Neural cell (in vitro differentiated cells): ENCODE data around the gene ZNF311. TPM values are rescaled to one million over a fixed set of nuclear protein-coding genes. Genes with fewer than 3 reads are reported as not detected.

Experiments
- H2AFZ ChIP-seq: fragments of 200-600, 300-800 bp; sonication (generic), shearing (Covaris generic); 2 replicates; pipeline ENCODE4 v1.6.0; 2014; ENCODE audit warnings: low read depth, mild to moderate bottlenecking, antibody characterized with exemption, low read length, moderate library complexity
- H3F3A ChIP-seq: fragments of 200-600 bp; shearing (Covaris generic); 2 replicates; pipeline ENCODE4 v1.6.1; 2016; ENCODE audit warnings: mild to moderate bottlenecking, moderate library complexity, mixed read lengths, antibody characterized with exemption, low read length; ENCODE audit not compliant: insufficient read depth, poor library complexity, severe bottlenecking
- H3K27ac ChIP-seq: fragments of 200-600, 300-800 bp; sonication (generic), shearing (Covaris generic); 2 replicates; pipeline ENCODE4 v1.5.1; 2014; ENCODE audit warnings: mild to moderate bottlenecking, low read length, moderate library complexity
- H3K27me3 ChIP-seq: fragments of 300-800, 200-600 bp; sonication (generic), shearing (Covaris generic); 2 replicates; pipeline ENCODE4 v1.6.0; 2014; ENCODE audit warnings: mild to moderate bottlenecking, low read depth, low read length, moderate library complexity; ENCODE audit not compliant: insufficient read depth
- H3K36me3 ChIP-seq: fragments of 300-800, 200-600 bp; sonication (generic), shearing (Covaris generic); 2 replicates; pipeline ENCODE4 v1.5.1; 2014; ENCODE audit warnings: mild to moderate bottlenecking, antibody characterized with exemption, low read length, moderate library complexity; ENCODE audit not compliant: insufficient read depth
- H3K4me2 ChIP-seq: fragments of 300-800, 200-600 bp; sonication (generic), shearing (Covaris generic); 2 replicates; pipeline ENCODE4 v1.6.0; 2014; ENCODE audit warnings: mild to moderate bottlenecking, low read length
- H3K4me3 ChIP-seq: fragments of 300-800, 200-600 bp; sonication (generic), shearing (Covaris generic); 2 replicates; pipeline ENCODE4 v1.5.1; 2014; ENCODE audit warnings: mild to moderate bottlenecking, low read length, moderate library complexity
- H3K79me2 ChIP-seq: fragments of 200-600 bp; shearing (Covaris generic); replicated peaks from 2 replicates; pipeline ENCODE4 v1.6.0; 2014; ENCODE audit warnings: mild to moderate bottlenecking, low read length, moderate library complexity; ENCODE audit not compliant: insufficient read depth
- H3K9ac ChIP-seq: fragments of 300-800, 200-600 bp; sonication (generic), shearing (Covaris generic); 2 replicates; pipeline ENCODE4 v1.6.1; 2016; ENCODE audit warnings: mild to moderate bottlenecking, low read length, mixed read lengths
- H3K9me2 ChIP-seq: fragments of 200-600 bp; shearing (Covaris generic); 2 replicates; pipeline ENCODE4 v1.6.1; 2016; ENCODE audit warnings: mild to moderate bottlenecking, low read length, mixed read lengths; ENCODE audit not compliant: insufficient read depth
- H3K9me3 ChIP-seq: fragments of 200-600, 300-800 bp; sonication (generic), shearing (Covaris generic); 2 replicates; pipeline ENCODE4 v1.6.1; 2016; ENCODE audit warnings: mild to moderate bottlenecking, mixed run types, low read length, moderate library complexity, mixed read lengths
- H4K20me1 ChIP-seq: fragments of 200-600 bp; shearing (Covaris generic); 2 replicates; pipeline ENCODE4 v1.6.1; 2016; ENCODE audit warnings: mild to moderate bottlenecking, mixed run types; ENCODE audit not compliant: insufficient read depth
- EP300 ChIP-seq: fragments of 450-650 bp; conservative IDR thresholded peaks from 2 replicates; pipeline ENCODE4 v1.6.1; 2014; ENCODE audit warnings: antibody characterized with exemption, mild to moderate bottlenecking, moderate library complexity; ENCODE audit not compliant: poor library complexity, severe bottlenecking
- EZH2 ChIP-seq: fragments of 200-600, 300-800 bp; shearing (Covaris generic), sonication (generic); IDR thresholded peaks from 2 replicates; pipeline ENCODE4 v1.6.1; 2014; ENCODE audit warnings: antibody characterized with exemption, low read length, borderline replicate concordance, mild to moderate bottlenecking; ENCODE audit not compliant: insufficient read depth, poor library complexity, severe bottlenecking
- MXI1 ChIP-seq: fragments of 450-650 bp; conservative IDR thresholded peaks from 2 replicates; pipeline ENCODE4 v1.6.1; 2014; ENCODE audit warnings: antibody characterized with exemption, mild to moderate bottlenecking; ENCODE audit not compliant: poor library complexity, severe bottlenecking
- POLR2AphosphoS5 ChIP-seq: IDR thresholded peaks from 2 replicates; pipeline ENCODE4 v1.6.1; 2012
- RAD21 ChIP-seq: fragments of 450-650 bp; conservative IDR thresholded peaks from 2 replicates; pipeline ENCODE4 v1.6.1; 2014; ENCODE audit warnings: antibody characterized with exemption, mild to moderate bottlenecking, moderate library complexity
- SMC3 ChIP-seq: fragments of 450-650 bp; conservative IDR thresholded peaks from 2 replicates; pipeline ENCODE4 v1.6.1; 2014; ENCODE audit warnings: antibody characterized with exemption, mild to moderate bottlenecking, moderate library complexity; ENCODE audit not compliant: poor library complexity
- TAF1 ChIP-seq: IDR thresholded peaks from 2 replicates; pipeline ENCODE4 v1.6.1; 2012; ENCODE audit warnings: low read depth
- polyA plus RNA-seq: library from polyadenylated mRNA; depleted of rRNA; stranded (reverse); fragments of >200 nt; gene quantifications from 2 replicates; pipeline ENCODE4 v1.2.3, GENCODE V29; 2014
- TF ChIP-seq, protein P1 (sequence below): fragments of 450-650 bp; IDR thresholded peaks from 2 replicates; pipeline ENCODE4 v1.5.1; 2014; ENCODE audit warnings: antibody characterized with exemption, mild to moderate bottlenecking, moderate library complexity; ENCODE audit not compliant: poor library complexity, severe bottlenecking
- TF ChIP-seq, protein P2 (sequence below): IDR thresholded peaks from 2 replicates; pipeline ENCODE4 v1.6.1; 2012; ENCODE audit warnings: borderline replicate concordance

Gene ZNF311
- polyA plus RNA-seq, 1 donor from 2014 or later: 4.6 TPM

DNA sequence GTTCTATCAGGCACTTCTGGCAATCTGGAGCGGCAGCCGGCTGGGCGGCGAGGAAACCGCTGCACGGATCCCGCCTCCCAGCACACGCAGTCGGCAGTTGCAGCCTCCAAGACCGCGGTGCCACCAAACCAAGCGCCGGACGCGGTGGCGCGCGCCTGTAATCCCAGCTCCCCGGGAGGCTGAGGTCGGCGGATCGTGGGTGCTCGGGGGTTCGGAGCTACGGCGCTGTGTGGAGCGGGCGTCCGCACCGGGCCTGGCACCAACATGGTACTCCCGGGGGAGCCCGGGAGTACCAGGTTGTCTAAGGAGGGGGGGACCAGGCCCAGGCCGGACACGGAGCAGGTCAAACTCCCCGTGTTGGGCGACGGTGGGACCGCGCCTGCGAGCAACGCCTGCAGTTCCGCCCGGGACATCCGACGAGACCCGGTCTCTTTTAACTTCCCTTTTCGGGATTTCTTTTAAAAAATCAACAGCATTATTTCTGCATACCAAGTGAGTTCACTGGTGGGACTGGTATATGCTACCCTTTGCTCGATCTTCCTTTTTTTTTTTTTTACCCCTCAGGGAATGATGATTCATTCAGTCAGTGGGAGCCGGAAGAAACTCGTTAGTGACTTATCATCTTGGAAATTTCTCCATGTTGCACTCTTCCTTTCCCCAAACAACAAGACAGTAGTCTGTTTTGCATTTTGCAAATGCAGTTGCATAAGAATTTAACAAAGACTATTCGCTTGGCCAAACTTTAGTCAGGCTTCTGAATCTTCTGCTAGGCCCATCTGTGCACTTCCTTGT is 27.6 kb downstream of the ZNF311 start:
- Histone ChIP-seq H3F3A (no peaks in the 10 kb centered on the region), H3K27me3 (no peaks in the 10 kb centered on the region), H3K9me3 (no peaks in the 10 kb centered on the region), H3K9me2 (no peaks in the 10 kb centered on the region), H2AFZ (no peak overlapping the region), H3K4me3 (no peak overlapping the region), H3K79me2 (no peaks in the 10 kb centered on the region), H3K9ac (no peak overlapping the region), H3K36me3 (no peaks in the 10 kb centered on the region), H3K4me2 (no peak overlapping the region), H3K27ac (no peak overlapping the region), H4K20me1 (no peaks in the 10 kb centered on the region)
- TF ChIP-seq SMC3: no peak
- TF ChIP-seq MXI1: no peak
- TF ChIP-seq RAD21: no peak
- TF ChIP-seq, protein P1, sequence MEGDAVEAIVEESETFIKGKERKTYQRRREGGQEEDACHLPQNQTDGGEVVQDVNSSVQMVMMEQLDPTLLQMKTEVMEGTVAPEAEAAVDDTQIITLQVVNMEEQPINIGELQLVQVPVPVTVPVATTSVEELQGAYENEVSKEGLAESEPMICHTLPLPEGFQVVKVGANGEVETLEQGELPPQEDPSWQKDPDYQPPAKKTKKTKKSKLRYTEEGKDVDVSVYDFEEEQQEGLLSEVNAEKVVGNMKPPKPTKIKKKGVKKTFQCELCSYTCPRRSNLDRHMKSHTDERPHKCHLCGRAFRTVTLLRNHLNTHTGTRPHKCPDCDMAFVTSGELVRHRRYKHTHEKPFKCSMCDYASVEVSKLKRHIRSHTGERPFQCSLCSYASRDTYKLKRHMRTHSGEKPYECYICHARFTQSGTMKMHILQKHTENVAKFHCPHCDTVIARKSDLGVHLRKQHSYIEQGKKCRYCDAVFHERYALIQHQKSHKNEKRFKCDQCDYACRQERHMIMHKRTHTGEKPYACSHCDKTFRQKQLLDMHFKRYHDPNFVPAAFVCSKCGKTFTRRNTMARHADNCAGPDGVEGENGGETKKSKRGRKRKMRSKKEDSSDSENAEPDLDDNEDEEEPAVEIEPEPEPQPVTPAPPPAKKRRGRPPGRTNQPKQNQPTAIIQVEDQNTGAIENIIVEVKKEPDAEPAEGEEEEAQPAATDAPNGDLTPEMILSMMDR: no peak
- no peak for TF ChIP-seq TAF1
- TF ChIP-seq EZH2: no peak
- no peak for TF ChIP-seq EP300
- TF ChIP-seq, protein P2, sequence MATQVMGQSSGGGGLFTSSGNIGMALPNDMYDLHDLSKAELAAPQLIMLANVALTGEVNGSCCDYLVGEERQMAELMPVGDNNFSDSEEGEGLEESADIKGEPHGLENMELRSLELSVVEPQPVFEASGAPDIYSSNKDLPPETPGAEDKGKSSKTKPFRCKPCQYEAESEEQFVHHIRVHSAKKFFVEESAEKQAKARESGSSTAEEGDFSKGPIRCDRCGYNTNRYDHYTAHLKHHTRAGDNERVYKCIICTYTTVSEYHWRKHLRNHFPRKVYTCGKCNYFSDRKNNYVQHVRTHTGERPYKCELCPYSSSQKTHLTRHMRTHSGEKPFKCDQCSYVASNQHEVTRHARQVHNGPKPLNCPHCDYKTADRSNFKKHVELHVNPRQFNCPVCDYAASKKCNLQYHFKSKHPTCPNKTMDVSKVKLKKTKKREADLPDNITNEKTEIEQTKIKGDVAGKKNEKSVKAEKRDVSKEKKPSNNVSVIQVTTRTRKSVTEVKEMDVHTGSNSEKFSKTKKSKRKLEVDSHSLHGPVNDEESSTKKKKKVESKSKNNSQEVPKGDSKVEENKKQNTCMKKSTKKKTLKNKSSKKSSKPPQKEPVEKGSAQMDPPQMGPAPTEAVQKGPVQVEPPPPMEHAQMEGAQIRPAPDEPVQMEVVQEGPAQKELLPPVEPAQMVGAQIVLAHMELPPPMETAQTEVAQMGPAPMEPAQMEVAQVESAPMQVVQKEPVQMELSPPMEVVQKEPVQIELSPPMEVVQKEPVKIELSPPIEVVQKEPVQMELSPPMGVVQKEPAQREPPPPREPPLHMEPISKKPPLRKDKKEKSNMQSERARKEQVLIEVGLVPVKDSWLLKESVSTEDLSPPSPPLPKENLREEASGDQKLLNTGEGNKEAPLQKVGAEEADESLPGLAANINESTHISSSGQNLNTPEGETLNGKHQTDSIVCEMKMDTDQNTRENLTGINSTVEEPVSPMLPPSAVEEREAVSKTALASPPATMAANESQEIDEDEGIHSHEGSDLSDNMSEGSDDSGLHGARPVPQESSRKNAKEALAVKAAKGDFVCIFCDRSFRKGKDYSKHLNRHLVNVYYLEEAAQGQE: no peak
- TF ChIP-seq POLR2AphosphoS5: no peak

DNA sequence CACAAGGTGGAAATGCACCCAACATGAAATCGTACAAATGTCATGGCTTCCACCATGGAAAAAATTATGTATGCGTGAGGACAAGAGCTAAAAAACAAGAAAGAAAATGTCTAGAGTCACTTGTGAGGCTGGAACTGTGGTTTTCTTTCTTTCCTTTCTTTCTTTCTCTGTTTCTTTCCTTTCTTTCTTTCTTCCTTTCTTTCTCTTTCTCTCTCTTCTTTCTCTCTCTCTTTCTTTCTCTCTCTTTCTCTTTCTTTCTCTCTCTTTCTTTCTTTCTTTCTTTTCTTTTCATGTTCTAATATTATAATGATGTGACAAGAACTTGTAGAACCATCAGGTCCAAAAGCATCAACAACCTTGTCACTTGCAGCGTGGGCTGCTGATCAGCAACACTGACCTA is 28.4 kb downstream of the ZNF311 start:
- Histone ChIP-seq H3K9ac (no peak overlapping the region), H3F3A (no peaks in the 10 kb centered on the region), H3K4me2 (no peak overlapping the region), H3K9me2 (no peaks in the 10 kb centered on the region), H3K79me2 (no peaks in the 10 kb centered on the region), H3K27ac (no peak overlapping the region), H4K20me1 (no peaks in the 10 kb centered on the region), H3K36me3 (no peaks in the 10 kb centered on the region), H3K4me3 (no peak overlapping the region), H3K9me3 (no peaks in the 10 kb centered on the region), H2AFZ (no peak overlapping the region), H3K27me3 (no peaks in the 10 kb centered on the region)
- TF ChIP-seq POLR2AphosphoS5 (no peak), SMC3 (no peak), RAD21 (no peak), TAF1 (no peak), EZH2 (no peak), MXI1 (no peak), EP300 (no peak)
- TF ChIP-seq, protein P1: no peak
- TF ChIP-seq, protein P2: no peak
